AG04450 (cell line): ENCODE results near the gene CTDSP1. TPM values are rescaled to one million over a fixed set of nuclear protein-coding genes. Genes with fewer than 3 reads are reported as not detected.

Experiments
- CTCF ChIA-PET: fragments of 300-600, 350-600 bp; formaldehyde crosslinking; extraction: SDS; loops from one replicate; lab custom pipeline; 2022; ENCODE audit warnings: antibody characterized with exemption, inconsistent platforms; lab: Charles Lee
- POLR2A ChIA-PET: fragments of 350-600 bp; formaldehyde crosslinking; extraction: SDS; loops from one replicate; lab custom pipeline; 2021; ENCODE audit warnings: antibody characterized with exemption, inconsistent platforms; lab: Yijun Ruan, JAX
- DNase-seq: peaks from one replicate; pipeline ENCODE4 v3.0.0-alpha.2; 2011; ENCODE audit warnings: low read depth, low spot score
- H3K27ac ChIP-seq: one replicate; pipeline ENCODE4 v1.5.1; 2012; ENCODE audit warnings: low read depth, low read length, control low read depth
- H3K27me3 ChIP-seq: one replicate; pipeline ENCODE4 v1.6.0; 2012; ENCODE audit warnings: low read length; ENCODE audit not compliant: control insufficient read depth, insufficient read depth
- H3K4me3 ChIP-seq: 2 replicates; pipeline ENCODE4 v1.5.1; 2011; ENCODE audit warnings: mild to moderate bottlenecking, low read depth, low read length, control low read depth
- H3K9me3 ChIP-seq: 2 replicates; pipeline ENCODE4 v1.5.1; 2012; ENCODE audit warnings: low read length; ENCODE audit not compliant: control insufficient read depth, insufficient read depth
- CTCF ChIP-seq: IDR thresholded peaks from 2 replicates; pipeline ENCODE4 v1.5.1; 2011; ENCODE audit warnings: low read depth, low read length, control low read depth, inconsistent platforms
- polyA plus RNA-seq: library from polyadenylated mRNA; depleted of rRNA; stranded (reverse); fragments of >200 nt; gene quantifications from 2 replicates; pipeline ENCODE4 v1.2.3, GENCODE V29; 2011

CTDSP1 gene
- polyA plus RNA-seq, 1 experiment: 51.3 TPM

GRCh38 chr2:218444692-218445357, 45.2 kb downstream of the CTDSP1 start:
- Histone ChIP-seq H3K4me3 (no peak overlapping the region), H3K27me3 (no peaks in the 10 kb centered on the region), H3K27ac (no peak overlapping the region), H3K9me3 (no peaks in the 10 kb centered on the region)
- DNase-seq: no peak
- no peak for TF ChIP-seq CTCF
- CTCF ChIA-PET: no interaction called here
- POLR2A ChIA-PET: interaction anchor here (0.7 kb wide), 1 partner anchor 41 kb away, joined by 3 read pairs; no protein-coding TSS in a partner anchor

GRCh38 chr2:218445602-218446001, 45.9 kb downstream of the CTDSP1 start:
- no peaks in the 10 kb centered on the region for H3K9me3 ChIP-seq
- CTCF ChIA-PET: interaction anchor here (2.0 kb wide), 1 partner anchor 21 kb away, joined by 5 read pairs; no protein-coding TSS in a partner anchor
- TF ChIP-seq CTCF: no peak
- no peaks in the 10 kb centered on the region for H3K27me3 ChIP-seq
- no peak overlapping the region for H3K27ac ChIP-seq
- POLR2A ChIA-PET: no interaction called here
- no peak overlapping the region for H3K4me3 ChIP-seq
- DNase-seq: no peak

- ChIA-PET CTCF (interaction anchor here (0.6 to 2.0 kb wide), 2 partner anchors 20 to 89 kb away, joined by 5 read pairs; no protein-coding TSS in a partner anchor), POLR2A (no interaction called here)
- H3K27ac ChIP-seq: no peak overlapping the region
- TF ChIP-seq CTCF: no peak
- no peaks in the 10 kb centered on the region for H3K27me3 ChIP-seq
- H3K4me3 ChIP-seq: no peak overlapping the region
- no peak for DNase-seq
- no peaks in the 10 kb centered on the region for H3K9me3 ChIP-seq
These were observed 46.9 kb downstream of the CTDSP1 start for GRCh38 chr2:218446547-218446946.

- no peak for TF ChIP-seq CTCF
- Histone ChIP-seq H3K4me3 (no peak overlapping the region), H3K9me3 (no peaks in the 10 kb centered on the region), H3K27ac (no peak overlapping the region), H3K27me3 (no peaks in the 10 kb centered on the region)
- ChIA-PET POLR2A (no interaction called here), CTCF (interaction anchor here (0.6 to 2.0 kb wide), 2 partner anchors 19 to 89 kb away, joined by 5 read pairs; no protein-coding TSS in a partner anchor)
- no peak for DNase-seq
These were observed 47.4 kb downstream of the CTDSP1 start for GRCh38 chr2:218447072-218447471.

GRCh38 chr2:218448934-218449333, 49.3 kb downstream of the CTDSP1 start:
- POLR2A ChIA-PET: no interaction called here
- no peak overlapping the region for H3K27ac ChIP-seq
- CTCF ChIA-PET: no interaction called here
- no peaks in the 10 kb centered on the region for H3K27me3 ChIP-seq
- TF ChIP-seq CTCF: no peak
- no peak overlapping the region for H3K4me3 ChIP-seq
- peak; percentile 6 for DNase-seq
- no peaks in the 10 kb centered on the region for H3K9me3 ChIP-seq
